ENCODE measurements around the gene KDM8.
A peak's percentile ranks its signal among the peaks of the same experiment; 100 is the strongest.
"Not testable (repeated sequence)": the region's sequence is repeated elsewhere in the genome, so short reads cannot be mapped to it uniquely, and the experiment has no call there.

The KDM8 gene

GRCh38 chr16:27246439-27246838 lies 43.1 kb downstream of the KDM8 start:
- no peak for FAIRE-seq

- FAIRE-seq: not testable (repeated sequence)
Measured at GRCh38 chr16:27247076-27247475, 43.8 kb downstream of the KDM8 start.

- no peak for FAIRE-seq
Measured at GRCh38 chr16:27248036-27248435, 44.7 kb downstream of the KDM8 start.

GRCh38 chr16:27248886-27249285 lies 45.6 kb downstream of the KDM8 start:
- FAIRE-seq: not testable (repeated sequence)

- no peak for FAIRE-seq
Measured at GRCh38 chr16:27251541-27252205, 48.3 kb downstream of the KDM8 start.

GRCh38 chr16:27252206-27252585 lies 48.9 kb downstream of the KDM8 start:
- FAIRE-seq: no peak

- no peak for FAIRE-seq
Measured at GRCh38 chr16:27253526-27253930, 50.2 kb downstream of the KDM8 start.

GRCh38 chr16:27254262-27254811 lies 51.0 kb downstream of the KDM8 start:
- no peak for FAIRE-seq

GRCh38 chr16:27256861-27257260 lies 53.5 kb downstream of the KDM8 start:
- FAIRE-seq: no peak

- FAIRE-seq: no peak
Measured at GRCh38 chr16:27257271-27257670, 53.9 kb downstream of the KDM8 start.

- FAIRE-seq: no peak
Measured at GRCh38 chr16:27258241-27258734, 55.0 kb downstream of the KDM8 start.

- FAIRE-seq: no peak
Measured at GRCh38 chr16:27259710-27260109, 56.4 kb downstream of the KDM8 start.

- FAIRE-seq: not testable (repeated sequence)
Measured at GRCh38 chr16:27262904-27263423, 59.6 kb downstream of the KDM8 start.

GRCh38 chr16:27264151-27264550 lies 60.8 kb downstream of the KDM8 start:
- no peak for FAIRE-seq

- no peak for FAIRE-seq
Measured at GRCh38 chr16:27265982-27266381, 62.7 kb downstream of the KDM8 start.

- no peak for FAIRE-seq
Measured at GRCh38 chr16:27267037-27267677, 63.8 kb downstream of the KDM8 start.

GRCh38 chr16:27268376-27269299 lies 65.3 kb downstream of the KDM8 start, which contains the start of gene NSMCE1:
NSMCE1 (minus strand) TSS chr16:27268772; CDS start chr16:27257570, 11,202 bp downstream.
- FAIRE-seq: peak; percentile 79

GRCh38 chr16:27269300-27270150 lies 66.2 kb downstream of the KDM8 start:
- no peak for FAIRE-seq

GRCh38 chr16:27270349-27270748 lies 67.0 kb downstream of the KDM8 start:
- no peak for FAIRE-seq
